GM12878 (cell line): Measurements from ENCODE around the gene HLA-DMA. TPM values are rescaled to one million over a fixed set of nuclear protein-coding genes. Genes with fewer than 3 reads are reported as not detected.

Experiments
- BCL3 ChIP-seq: IDR thresholded peaks from 2 replicates; pipeline ENCODE4 v1.6.1; 2011; ENCODE audit warnings: borderline replicate concordance, low read depth, mild to moderate bottlenecking, moderate library complexity, low read length; ENCODE audit not compliant: insufficient read depth, poor library complexity, severe bottlenecking
- CBFB ChIP-seq: IDR thresholded peaks from 2 replicates; pipeline ENCODE4 v1.6.1; 2016; ENCODE audit warnings: antibody characterized with exemption, low read depth
- CHD2 ChIP-seq: IDR thresholded peaks from 2 replicates; pipeline ENCODE4 v1.6.1; 2011; ENCODE audit warnings: low read depth, low read length, improper control_type of control experiment, borderline replicate concordance
- E2F4 ChIP-seq: IDR thresholded peaks from 2 replicates; pipeline ENCODE4 v1.6.1; 2012; ENCODE audit warnings: low read depth, low read length, improper control_type of control experiment
- MAX ChIP-seq: IDR thresholded peaks from 2 replicates; pipeline ENCODE4 v1.6.1; 2012; ENCODE audit warnings: low read depth, low read length, improper control_type of control experiment
- MTA2 ChIP-seq: fragments of 450-650 bp; IDR thresholded peaks from 2 replicates; pipeline ENCODE4 v1.6.1; 2016; ENCODE audit warnings: low read depth, mild to moderate bottlenecking, moderate library complexity
- MXI1 ChIP-seq: fragments of 150-350 bp; IDR thresholded peaks from 2 replicates; pipeline ENCODE4 v1.6.1; 2011; ENCODE audit warnings: low read depth, mild to moderate bottlenecking, inconsistent platforms, low read length, improper control_type of control experiment
- NBN ChIP-seq: fragments of 450-650 bp; IDR thresholded peaks from 2 replicates; pipeline ENCODE4 v1.6.1; 2016
- NFIC ChIP-seq: IDR thresholded peaks from 2 replicates; pipeline ENCODE4 v1.6.1; 2012; ENCODE audit warnings: low read depth, mild to moderate bottlenecking, inconsistent platforms, low read length, moderate library complexity
- NFXL1 ChIP-seq: fragments of 450-650 bp; IDR thresholded peaks from 2 replicates; pipeline ENCODE4 v1.6.1; 2017; ENCODE audit warnings: antibody characterized with exemption, mild to moderate bottlenecking, borderline replicate concordance
- NRF1 ChIP-seq: conservative IDR thresholded peaks from 2 replicates; pipeline ENCODE4 v1.6.1; 2011; ENCODE audit warnings: mild to moderate bottlenecking, low read depth, low read length, improper control_type of control experiment
- PAX5 ChIP-seq: IDR thresholded peaks from 2 replicates; pipeline ENCODE4 v1.6.1; 2011; ENCODE audit warnings: low read depth, low read length, borderline replicate concordance
- PAX8 ChIP-seq: fragments of 450-650 bp; IDR thresholded peaks from 2 replicates; pipeline ENCODE4 v1.6.1; 2017; ENCODE audit warnings: mild to moderate bottlenecking, moderate library complexity
- PKNOX1 ChIP-seq: fragments of 450-650 bp; IDR thresholded peaks from 2 replicates; pipeline ENCODE4 v1.6.1; 2016; ENCODE audit warnings: mild to moderate bottlenecking
- PML ChIP-seq: IDR thresholded peaks from 2 replicates; pipeline ENCODE4 v1.6.1; 2012; ENCODE audit warnings: low read length, inconsistent platforms
- POLR2A ChIP-seq: IDR thresholded peaks from 2 replicates; pipeline ENCODE4 v1.6.1; 2011; ENCODE audit warnings: low read depth, mild to moderate bottlenecking, low read length
- POLR2AphosphoS5 ChIP-seq: IDR thresholded peaks from 2 replicates; pipeline ENCODE4 v1.6.1; 2011; ENCODE audit warnings: mild to moderate bottlenecking, low read length, inconsistent platforms
- RAD21 ChIP-seq: IDR thresholded peaks from 2 replicates; pipeline ENCODE4 v1.6.1; 2011; ENCODE audit warnings: mild to moderate bottlenecking, low read depth, low read length, moderate library complexity; ENCODE audit not compliant: insufficient read depth
- SMAD5 ChIP-seq: IDR thresholded peaks from 2 replicates; pipeline ENCODE4 v1.6.1; 2016; ENCODE audit warnings: antibody characterized with exemption, low read depth
- SP1 ChIP-seq: IDR thresholded peaks from one replicate; pipeline ENCODE4 v1.6.1; 2011; ENCODE audit warnings: low read depth, low read length
- SPI1 ChIP-seq: IDR thresholded peaks from 2 replicates; pipeline ENCODE4 v1.6.1; 2011; ENCODE audit warnings: low read depth, mild to moderate bottlenecking, low read length, moderate library complexity, borderline replicate concordance; ENCODE audit not compliant: insufficient read depth
- SREBF2 ChIP-seq: IDR thresholded peaks from 2 replicates; pipeline ENCODE4 v1.6.1; 2012; ENCODE audit warnings: mild to moderate bottlenecking, low read length
- STAT1 ChIP-seq: fragments of 450-650 bp; conservative IDR thresholded peaks from 2 replicates; pipeline ENCODE4 v1.6.1; 2014; ENCODE audit warnings: antibody characterized with exemption, mild to moderate bottlenecking
- TAF1 ChIP-seq: IDR thresholded peaks from 2 replicates; pipeline ENCODE4 v1.6.1; 2011; ENCODE audit warnings: mild to moderate bottlenecking, low read depth, low read length, borderline replicate concordance
- TBL1XR1 ChIP-seq: IDR thresholded peaks from 2 replicates; pipeline ENCODE4 v1.6.1; 2012; ENCODE audit warnings: low read depth, low read length, improper control_type of control experiment
- polyA plus RNA-seq, 11 experiments: library from polyadenylated mRNA; depleted of rRNA in 4 of 11; unstranded in 6 of 11; stranded (reverse) in 5 of 11; fragments of >200 nt; fragmentation: Nextera tagmentation in 4 of 11; fragmentation: Illumina TruSeq in 1 of 11; extraction: Ambion mirVana in 4 of 11; extraction: Trizol in 1 of 11; gene quantifications; 1 replicate in 1 of 11; 2 replicates in 10 of 11; pipeline versions ENCODE4 v1.2.1 to v1.2.3, GENCODE V29; 2011 to 2016; ENCODE audit warnings: inconsistent platforms in 2 of 11, missing spikeins in 2 of 11, low read depth in 1 of 11
- total RNA-seq, 4 experiments: library from RNA; depleted of rRNA in 3 of 4; stranded (reverse); fragments of >200 nt in 3 of 4; fragmentation: Illumina TruSeq in 1 of 4; extraction: Trizol in 1 of 4; gene quantifications; 2 replicates each; pipeline versions ENCODE4 v1.2.1 to v1.2.3, GENCODE V29; 2013 to 2021

HLA-DMA gene
- total and polyA plus RNA-seq, 10 of the 15 experiments (the other 5 are each of a cell fraction or from before 2014, with no cell fraction given), result 177 to 552 (median 309) TPM

- TF ChIP-seq E2F4 (no peak), SP1 (no peak), PML (no peak), NBN (peak; percentile 25; the same call in 1 of the 2 replicates), PKNOX1 (no peak), NFXL1 (peak; percentile 98), CHD2 (peak; percentile 87), SPI1 (peak; percentile 27; the same call in 1 of the 2 replicates), PAX5 (peak; percentile 5; the same call in 1 of the 2 replicates), NRF1 (no peak), TBL1XR1 (peak; percentile 76; the same call in 1 of the 2 replicates), TAF1 (peak; percentile 85), MAX (no peak), MTA2 (no peak; the same call in 1 of the 2 replicates), STAT1 (0 out of 2 replicates have a peak, but pooled peaks have one; percentile 68), POLR2AphosphoS5 (peak; percentile 18; the same call in 1 of the 2 replicates), MXI1 (no peak; the same call in 1 of the 2 replicates), SREBF2 (no peak; the same call in 1 of the 2 replicates), SMAD5 (peak; percentile 18; the same call in 1 of the 2 replicates), RAD21 (no peak), POLR2A (peak; percentile 66), BCL3 (peak; percentile 11), PAX8 (peak; percentile 81; the same call in 1 of the 2 replicates), CBFB (0 out of 2 replicates have a peak, but pooled peaks have one; percentile 34), NFIC (no peak)
These were observed 17.7 kb upstream of the HLA-DMA start (continued) for GRCh38 chr6:32970413-32971241.
